Astrocyte (in vitro differentiated cells and primary cell): ENCODE data around the gene MKKS.

Source experiments
- EZH2 ChIP-seq: IDR thresholded peaks from 2 replicates; pipeline ENCODE4 v1.6.1; 2012; ENCODE audit warnings: mild to moderate bottlenecking, low read length, inconsistent platforms; ENCODE audit not compliant: insufficient read depth
- TF ChIP-seq, protein P1 (sequence below): IDR thresholded peaks from 2 replicates; pipeline ENCODE4 v1.5.1; 2011; ENCODE audit warnings: low read depth, mild to moderate bottlenecking, inconsistent platforms, low read length, moderate library complexity; ENCODE audit not compliant: insufficient read depth

DNA sequence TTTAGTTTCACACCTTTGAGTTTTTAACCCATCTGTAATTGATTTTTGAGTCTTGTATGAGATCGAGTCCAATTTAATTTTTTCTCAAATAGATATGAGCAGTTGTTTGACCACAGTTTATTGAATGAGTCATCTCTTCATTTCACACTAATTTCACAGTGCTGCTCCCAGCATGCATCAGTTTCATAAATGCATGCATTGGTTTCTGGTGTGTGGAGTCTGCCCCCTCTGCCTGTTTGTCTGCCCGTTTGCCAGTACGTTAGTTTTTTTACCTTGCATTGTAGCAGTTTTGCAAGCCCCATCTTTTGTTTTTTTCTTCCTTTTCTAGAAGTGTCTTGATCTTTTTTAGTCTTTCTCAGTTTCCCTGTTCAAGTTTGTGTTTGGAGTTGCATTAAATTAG lies 13.0 kb upstream of the MKKS start:
- TF ChIP-seq, protein P1, sequence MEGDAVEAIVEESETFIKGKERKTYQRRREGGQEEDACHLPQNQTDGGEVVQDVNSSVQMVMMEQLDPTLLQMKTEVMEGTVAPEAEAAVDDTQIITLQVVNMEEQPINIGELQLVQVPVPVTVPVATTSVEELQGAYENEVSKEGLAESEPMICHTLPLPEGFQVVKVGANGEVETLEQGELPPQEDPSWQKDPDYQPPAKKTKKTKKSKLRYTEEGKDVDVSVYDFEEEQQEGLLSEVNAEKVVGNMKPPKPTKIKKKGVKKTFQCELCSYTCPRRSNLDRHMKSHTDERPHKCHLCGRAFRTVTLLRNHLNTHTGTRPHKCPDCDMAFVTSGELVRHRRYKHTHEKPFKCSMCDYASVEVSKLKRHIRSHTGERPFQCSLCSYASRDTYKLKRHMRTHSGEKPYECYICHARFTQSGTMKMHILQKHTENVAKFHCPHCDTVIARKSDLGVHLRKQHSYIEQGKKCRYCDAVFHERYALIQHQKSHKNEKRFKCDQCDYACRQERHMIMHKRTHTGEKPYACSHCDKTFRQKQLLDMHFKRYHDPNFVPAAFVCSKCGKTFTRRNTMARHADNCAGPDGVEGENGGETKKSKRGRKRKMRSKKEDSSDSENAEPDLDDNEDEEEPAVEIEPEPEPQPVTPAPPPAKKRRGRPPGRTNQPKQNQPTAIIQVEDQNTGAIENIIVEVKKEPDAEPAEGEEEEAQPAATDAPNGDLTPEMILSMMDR: no peak
- TF ChIP-seq EZH2: no peak
